Stomach (tissue), 4 donors: ENCODE results near the gene FBXW12.

Experiments used
- EP300 ChIP-seq: sonication (generic); formaldehyde crosslinking; IDR thresholded peaks from one replicate; pipeline ENCODE4 v1.6.1; 2017; ENCODE audit warnings: antibody characterized with exemption
- POLR2A ChIP-seq, 4 donors: fragments of 450-650 bp; IDR thresholded peaks; one replicate each; pipeline ENCODE4 v1.6.1; 2016; ENCODE audit warnings: antibody characterized with exemption in 4 of 4, control low read depth in 2 of 4, mild to moderate bottlenecking in 1 of 4, moderate library complexity in 1 of 4
- POLR2AphosphoS5 ChIP-seq, 3 donors: sonication (generic); formaldehyde crosslinking; IDR thresholded peaks; one replicate each; pipeline ENCODE4 v1.6.1; 2016; ENCODE audit warnings: antibody characterized with exemption in 3 of 3

- TF ChIP-seq POLR2A (IDR thresholded peaks at IDR 0.05) (no peak), EP300 (no peak), POLR2AphosphoS5 (IDR thresholded peaks at IDR 0.05) (no peak)
These were observed 34.0 kb downstream of the FBXW12 start for GRCh38 chr3:48405971-48406370.
